A549 (cell line): ENCODE data around the gene FILIP1L. TPM values are rescaled to one million over a fixed set of nuclear protein-coding genes. Genes with fewer than 3 reads are reported as not detected.

Experiments used
- ATAC-seq, 2 experiments: fragments of 200-7000 bp in 1 of 2; fragments of >200 bp in 1 of 2; cut with Nextera tagmentation in 1 of 2; cut with Tn5 transposase in 1 of 2; 3 replicates each; pipeline versions ENCODE4 v1.8.0 to v1.9.1; 2018 to 2020; ENCODE audit warnings: mild to moderate bottlenecking in 1 of 2, moderate library complexity in 1 of 2
- CTCF ChIA-PET: fragments of 300-600 bp; sonication (Branson Sonifier 250); formaldehyde crosslinking; extraction: SDS; loops from one replicate; lab custom pipeline; 2021; ENCODE audit warnings: antibody characterized with exemption, inconsistent platforms; lab: Yijun Ruan, JAX
- POLR2A ChIA-PET: fragments of 350-600 bp; formaldehyde crosslinking; extraction: SDS; loops from one replicate; lab custom pipeline; 2021; ENCODE audit warnings: antibody characterized with exemption, inconsistent platforms; lab: Yijun Ruan, JAX
- DNase-seq, 2 experiments: peaks; one replicate each; pipeline versions ENCODE4 v3.0.0 to v3.0.0-alpha.2; 2011 to 2016; ENCODE audit warnings: low read depth in 1 of 2, low spot score in 1 of 2
- FAIRE-seq: peaks from 2 replicates; lab custom pipeline; 2011; peaks lifted over from hg19 to GRCh38; lab: Jason Lieb, UNC
- H3K27ac ChIP-seq, 2 experiments: fragments of >200 bp; sonication (Bioruptor Twin); formaldehyde crosslinking; 3 replicates each; pipeline ENCODE4 v1.5.1; 2016 to 2017
- H3K4me1 ChIP-seq: fragments of >200 bp; sonication (Bioruptor Twin); formaldehyde crosslinking; 3 replicates; pipeline ENCODE4 v1.6.1; 2016
- H3K4me2 ChIP-seq: fragments of >200 bp; sonication (Bioruptor Twin); formaldehyde crosslinking; 3 replicates; pipeline ENCODE4 v1.6.1; 2016
- H3K4me3 ChIP-seq: fragments of >200 bp; sonication (Bioruptor Twin); formaldehyde crosslinking; 3 replicates; pipeline ENCODE4 v1.5.1; 2016
- H3K9me3 ChIP-seq: fragments of >200 bp; sonication (Bioruptor Twin); formaldehyde crosslinking; 3 replicates; pipeline ENCODE4 v1.6.1; 2016
- CBX2 ChIP-seq: fragments of 200-600 bp; sonication (generic); IDR thresholded peaks from 2 replicates; pipeline ENCODE4 v1.6.1; 2016; ENCODE audit warnings: low read depth, mild to moderate bottlenecking, borderline replicate concordance
- CBX8 ChIP-seq: fragments of 200-600 bp; sonication (generic); IDR thresholded peaks from 2 replicates; pipeline ENCODE4 v1.6.1; 2016
- EHF ChIP-seq: fragments of 250-450 bp; sonication (Bioruptor Pico); IDR thresholded peaks from 2 replicates; pipeline ENCODE4 v1.5.0; 2020; ENCODE audit warnings: mild to moderate bottlenecking
- EHMT2 ChIP-seq: fragments of 200-600 bp; sonication (generic); IDR thresholded peaks from 2 replicates; pipeline ENCODE4 v1.6.1; 2016; ENCODE audit warnings: antibody characterized with exemption, low read depth, mild to moderate bottlenecking, moderate library complexity
- ESRRA ChIP-seq: fragments of 150-350 bp; IDR thresholded peaks from 2 replicates; pipeline ENCODE4 v1.6.1; 2014; ENCODE audit warnings: mild to moderate bottlenecking, low read length, borderline replicate concordance
- HOXB5 ChIP-seq: fragments of 250-450 bp; sonication (Bioruptor Pico); IDR thresholded peaks from 2 replicates; pipeline ENCODE4 v1.5.0; 2020; ENCODE audit warnings: mild to moderate bottlenecking, moderate library complexity
- JUN ChIP-seq, 2 experiments: fragments of >200 bp; sonication (Bioruptor Twin); formaldehyde crosslinking; IDR thresholded peaks; 2 replicates in 1 of 2; 3 replicates in 1 of 2; pipeline ENCODE4 v1.6.1; 2016 to 2017
- JUNB ChIP-seq: fragments of >200 bp; sonication (Bioruptor Twin); formaldehyde crosslinking; IDR thresholded peaks from 2 replicates; pipeline ENCODE4 v1.6.1; 2016
- MAFK ChIP-seq: fragments of 450-650 bp; IDR thresholded peaks from 2 replicates; pipeline ENCODE4 v1.6.1; 2014; ENCODE audit not compliant: partially characterized antibody
- MAZ ChIP-seq: fragments of 150-350 bp; IDR thresholded peaks from 2 replicates; pipeline ENCODE4 v1.6.1; 2014; ENCODE audit warnings: antibody characterized with exemption, low read depth, low read length, borderline replicate concordance
- MYC ChIP-seq: IDR thresholded peaks from 2 replicates; pipeline ENCODE4 v1.6.1; 2012; ENCODE audit warnings: mild to moderate bottlenecking, inconsistent platforms, low read length, improper control_type of control experiment, borderline replicate concordance
- NFE2L2 ChIP-seq: fragments of 150-350 bp; conservative IDR thresholded peaks from 2 replicates; pipeline ENCODE4 v1.6.1; 2014; ENCODE audit warnings: low read length
- NPAS2 ChIP-seq: fragments of 250-450 bp; sonication (Bioruptor Pico); IDR thresholded peaks from 2 replicates; pipeline ENCODE4 v1.8.0; 2022; ENCODE audit warnings: mild to moderate bottlenecking, moderate library complexity, borderline replicate concordance
- PHF8 ChIP-seq: fragments of 200-600 bp; sonication (generic); IDR thresholded peaks from 2 replicates; pipeline ENCODE4 v1.6.1; 2016; ENCODE audit warnings: low read depth, mild to moderate bottlenecking, antibody characterized with exemption, moderate library complexity, borderline replicate concordance
- POLR2A ChIP-seq: IDR thresholded peaks from 2 replicates; pipeline ENCODE4 v1.6.1; 2012; ENCODE audit warnings: mild to moderate bottlenecking, low read length
- POLR2AphosphoS2 ChIP-seq: conservative IDR thresholded peaks from 2 replicates; pipeline ENCODE4 v1.6.1; 2012; ENCODE audit warnings: low read length, improper control_type of control experiment, inconsistent platforms
- RARB ChIP-seq: fragments of 250-450 bp; sonication (Bioruptor Pico); IDR thresholded peaks from 2 replicates; pipeline ENCODE4 v1.8.0; 2021; ENCODE audit warnings: mild to moderate bottlenecking, moderate library complexity
- RCOR1 ChIP-seq: fragments of 150-350 bp; IDR thresholded peaks from 2 replicates; pipeline ENCODE4 v1.6.1; 2014; ENCODE audit warnings: antibody characterized with exemption, low read length, low read depth
- TFCP2L1 ChIP-seq: fragments of 250-450 bp; sonication (Bioruptor Pico); IDR thresholded peaks from 2 replicates; pipeline ENCODE4 v1.5.0; 2021; ENCODE audit warnings: mild to moderate bottlenecking
- ZNF302 ChIP-seq: fragments of 250-450 bp; sonication (Bioruptor Pico); IDR thresholded peaks from 2 replicates; pipeline ENCODE4 v1.9.0; 2021; ENCODE audit warnings: inconsistent platforms, mild to moderate bottlenecking, moderate library complexity
- whole genome bisulfite sequencing: methylation state at CpG from one replicate; pipeline ENCODE4 v1.1.6; 2017; ENCODE audit errors: missing lambda C conversion rate; 5-methylcytosine and 5-hydroxymethylcytosine counted together
- polyA plus RNA-seq, 4 experiments: library from polyadenylated mRNA; depleted of rRNA in 3 of 4; stranded (reverse); fragments of >200 nt; fragmentation: RNase III in 1 of 4; extraction: RNeasy Plus Mini Kit Qiagen cat#74134 plus additional on column Dnase treatment in 1 of 4; gene quantifications; 2 replicates in 3 of 4; 3 replicates in 1 of 4; pipeline ENCODE4 v1.2.3, GENCODE V29; 2011 to 2017
- TF ChIP-seq, protein P1 (sequence below): fragments of 150-350 bp; IDR thresholded peaks from 2 replicates; pipeline ENCODE4 v1.6.1; 2014; ENCODE audit warnings: low read depth, mild to moderate bottlenecking, low read length
- TF ChIP-seq, protein P2 (sequence below): IDR thresholded peaks from 2 replicates; pipeline ENCODE4 v1.6.1; 2012; ENCODE audit warnings: low read depth, borderline replicate concordance

FILIP1L gene
- polyA plus RNA-seq, 2 of the 4 experiments (the other 2 are of a cell fraction) = 0.19 to 0.45 TPM

DNA sequence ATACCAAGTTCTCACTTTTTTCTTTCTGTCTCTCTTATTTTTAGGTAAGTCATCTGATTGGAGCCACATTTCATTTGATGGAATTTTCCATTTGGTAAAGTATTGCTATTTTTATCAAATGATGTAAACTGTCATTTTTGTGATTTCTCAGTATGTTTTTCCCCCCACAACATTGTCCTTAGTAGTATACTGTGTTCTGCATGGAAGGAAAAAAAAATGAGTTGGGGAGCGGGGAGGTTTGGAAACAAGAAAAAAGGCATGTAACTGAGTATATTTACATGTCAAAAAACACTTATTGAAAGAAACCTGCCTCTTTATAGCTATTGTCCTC lies 104.2 kb downstream of the FILIP1L start:
- POLR2A ChIA-PET = no interaction called here

DNA sequence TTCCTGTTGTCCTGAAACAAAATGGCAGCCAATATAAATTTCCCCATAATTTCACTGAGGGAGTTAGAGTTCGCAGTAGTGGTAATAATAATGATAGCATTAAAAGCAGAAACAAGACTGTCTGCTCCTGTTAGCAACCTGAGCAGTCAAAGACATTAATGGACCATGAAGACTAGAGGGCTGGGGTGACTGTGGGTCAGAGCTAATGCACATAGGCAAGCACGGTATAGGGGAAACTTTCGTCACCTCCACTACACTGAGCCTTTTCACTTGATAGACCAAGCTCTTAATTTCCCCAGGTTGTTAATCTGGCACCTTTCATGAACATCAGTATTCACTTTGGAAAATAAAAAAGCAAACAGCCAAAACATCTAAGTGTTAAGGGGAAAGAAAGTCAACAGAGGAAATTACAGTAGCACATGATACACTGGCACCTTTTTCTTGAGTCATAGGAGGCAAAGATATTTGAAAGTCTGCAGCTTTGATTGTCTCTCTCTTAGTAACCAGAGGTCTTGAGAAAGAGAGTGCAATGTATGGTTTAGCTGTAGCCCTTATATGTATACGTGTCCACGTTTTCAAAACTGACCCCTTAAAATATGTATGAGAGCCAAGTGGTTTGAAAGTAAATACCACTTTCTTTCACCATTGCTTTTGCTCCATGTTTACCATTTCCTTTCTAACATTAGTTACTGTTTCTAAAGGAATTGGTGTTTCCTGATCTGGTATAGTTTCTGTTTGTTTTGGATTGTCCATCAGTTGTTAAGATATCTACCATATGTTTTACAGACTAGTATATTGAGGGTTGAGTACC lies 104.8 kb downstream of the FILIP1L start:
- no peak overlapping the region for H3K4me2 ChIP-seq
- FAIRE-seq = no peak
- ChIA-PET CTCF (interaction anchor here (0.6 to 1.6 kb wide), 3 partner anchors 23 to 166 kb away, joined by 3 to 7 read pairs (median 3); no protein-coding TSS in a partner anchor), POLR2A (no interaction called here)
- no peaks in the 10 kb centered on the region for H3K9me3 ChIP-seq
- no peak for DNase-seq
- no peak overlapping the region for H3K27ac ChIP-seq
- ATAC-seq = no peak
- WGBS = 72% methylated on average over 5 of the region's 5 CpGs
- H3K4me3 ChIP-seq = no peak overlapping the region
- H3K4me1 ChIP-seq = peaks cover 14% of the 10 kb centered on the region
- no peak for TF ChIP-seq TFCP2L1 (CRISPR knock-in tag)
- no peak for TF ChIP-seq POLR2A
- TF ChIP-seq CBX2 = no peak
- TF ChIP-seq JUNB = no peak
- TF ChIP-seq JUN (IDR thresholded peaks at IDR 0.05) = no peak
- TF ChIP-seq MAZ = no peak
- TF ChIP-seq, protein P1, sequence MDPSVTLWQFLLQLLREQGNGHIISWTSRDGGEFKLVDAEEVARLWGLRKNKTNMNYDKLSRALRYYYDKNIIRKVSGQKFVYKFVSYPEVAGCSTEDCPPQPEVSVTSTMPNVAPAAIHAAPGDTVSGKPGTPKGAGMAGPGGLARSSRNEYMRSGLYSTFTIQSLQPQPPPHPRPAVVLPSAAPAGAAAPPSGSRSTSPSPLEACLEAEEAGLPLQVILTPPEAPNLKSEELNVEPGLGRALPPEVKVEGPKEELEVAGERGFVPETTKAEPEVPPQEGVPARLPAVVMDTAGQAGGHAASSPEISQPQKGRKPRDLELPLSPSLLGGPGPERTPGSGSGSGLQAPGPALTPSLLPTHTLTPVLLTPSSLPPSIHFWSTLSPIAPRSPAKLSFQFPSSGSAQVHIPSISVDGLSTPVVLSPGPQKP = no peak
- no peak for TF ChIP-seq MYC
- no peak for TF ChIP-seq CBX8

More for the DNA sequence above, 104.2 kb downstream of the FILIP1L start:
- H3K4me3 ChIP-seq = no peak overlapping the region
- H3K9me3 ChIP-seq = 0 out of 3 replicates have a peak, but pooled peaks cover 6% of the 10 kb centered on the region
- TF ChIP-seq ESRRA = no peak
- TF ChIP-seq RCOR1 = no peak
- DNase-seq (no peak), ATAC-seq (no peak), FAIRE-seq (no peak)
- H3K27ac ChIP-seq = no peak overlapping the region
- peaks cover 14% of the 10 kb centered on the region for H3K4me1 ChIP-seq
- no peak overlapping the region for H3K4me2 ChIP-seq
- 91% methylated on average over 1 of the region's 1 CpG for WGBS
- CTCF ChIA-PET = interaction anchor here (0.6 to 1.6 kb wide), 2 partner anchors 167 to 199 kb away, joined by 3 to 7 read pairs; no protein-coding TSS in a partner anchor

DNA sequence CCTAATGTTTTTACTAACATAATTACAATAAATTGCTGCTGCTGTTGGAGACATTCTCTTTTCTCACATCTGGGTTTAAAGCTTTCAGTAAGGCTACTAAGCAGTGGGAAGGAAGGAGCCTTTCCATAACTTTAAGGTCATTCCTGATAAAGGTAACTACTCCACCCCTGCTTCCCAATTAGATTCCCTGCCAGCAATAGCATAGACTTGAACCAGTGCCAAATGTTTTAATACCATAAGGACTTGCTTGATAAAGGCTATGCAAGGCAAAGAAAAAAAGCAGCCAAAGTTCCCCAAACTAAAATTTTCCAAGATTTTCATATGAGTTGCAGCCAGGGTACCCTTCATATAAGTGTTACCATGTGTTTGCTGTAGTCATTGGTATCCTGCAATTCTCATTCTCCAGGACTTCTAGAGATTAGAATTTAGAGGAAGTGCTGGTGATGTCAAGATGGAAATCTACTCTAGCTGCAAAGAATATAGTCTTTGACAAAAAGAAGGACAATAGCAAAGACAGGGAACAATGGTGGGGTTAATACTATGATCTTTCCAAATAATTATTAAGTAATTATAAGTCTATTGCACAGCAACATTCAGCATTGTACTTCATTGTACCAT lies 106.1 kb downstream of the FILIP1L start:
- Histone ChIP-seq H3K27ac (no peak overlapping the region), H3K9me3 (no peaks in the 10 kb centered on the region), H3K4me2 (no peak overlapping the region), H3K4me1 (peaks cover 23% of the 10 kb centered on the region), H3K4me3 (no peak overlapping the region)
- DNase-seq (no peak), ATAC-seq (no peak), FAIRE-seq (no peak)
- TF ChIP-seq HOXB5 (CRISPR knock-in tag) (no peak), RCOR1 (no peak), PHF8 (no peak), NPAS2 (CRISPR knock-in tag) (no peak), ZNF302 (CRISPR knock-in tag) (no peak)
- TF ChIP-seq, protein P2, sequence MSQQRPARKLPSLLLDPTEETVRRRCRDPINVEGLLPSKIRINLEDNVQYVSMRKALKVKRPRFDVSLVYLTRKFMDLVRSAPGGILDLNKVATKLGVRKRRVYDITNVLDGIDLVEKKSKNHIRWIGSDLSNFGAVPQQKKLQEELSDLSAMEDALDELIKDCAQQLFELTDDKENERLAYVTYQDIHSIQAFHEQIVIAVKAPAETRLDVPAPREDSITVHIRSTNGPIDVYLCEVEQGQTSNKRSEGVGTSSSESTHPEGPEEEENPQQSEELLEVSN = no peak
- CTCF ChIA-PET = interaction anchor here (0.6 kb wide), 1 partner anchor 11 kb away, joined by 3 read pairs; no protein-coding TSS in a partner anchor
- POLR2A ChIA-PET = no interaction called here

DNA sequence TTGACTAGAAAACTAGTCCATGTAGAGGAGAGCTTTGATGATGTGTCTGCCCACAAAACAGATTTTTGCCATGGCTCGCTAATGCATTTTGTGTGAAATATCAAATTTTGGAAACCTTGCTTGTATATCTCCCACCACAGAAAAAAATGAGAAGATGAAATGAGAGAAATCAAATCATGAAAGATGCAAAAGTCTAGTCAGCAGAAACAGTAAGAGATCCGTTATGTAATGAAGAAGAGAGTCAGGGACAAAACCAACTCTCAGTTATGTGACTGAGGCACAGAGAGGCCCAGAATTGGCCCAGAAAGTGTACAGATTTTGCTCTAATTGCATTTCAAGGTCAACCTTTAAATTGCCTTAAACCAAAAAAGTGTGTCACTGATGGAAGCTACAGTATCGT lies 107.0 kb downstream of the FILIP1L start:
- WGBS = 97% methylated on average over 3 of the region's 3 CpGs
- no peak for FAIRE-seq
- POLR2A ChIA-PET = no interaction called here

More for the DNA sequence above, 107.0 kb downstream of the FILIP1L start:
- Histone ChIP-seq H3K4me2 (no peak overlapping the region), H3K4me1 (peaks cover 31% of the 10 kb centered on the region), H3K27ac (no peak overlapping the region), H3K4me3 (no peak overlapping the region), H3K9me3 (no peaks in the 10 kb centered on the region)
- no peak for ATAC-seq
- TF ChIP-seq, protein P2 = no peak
- TF ChIP-seq MAFK (peak; percentile 31), NFE2L2 (no peak), JUN (IDR thresholded peaks at IDR 0.05) (no peak), EHF (CRISPR knock-in tag) (no peak), RARB (no peak), EHMT2 (no peak), POLR2AphosphoS2 (no peak)
- CTCF ChIA-PET = interaction anchor here (1.3 kb wide), 1 partner anchor 175 kb away, joined by 6 read pairs; no protein-coding TSS in a partner anchor
- DNase-seq = no peak
